Stomach smooth muscle (tissue), 2 donors: ENCODE data around the gene TNK2.
"Not testable (repeated sequence)": the region's sequence is repeated elsewhere in the genome, so short reads cannot be mapped to it uniquely, and the experiment has no call there.

Experiments
- H3K27ac ChIP-seq: one replicate; pipeline ENCODE4 v1.7.0; 2013; ENCODE audit warnings: mild to moderate bottlenecking, low read length, inconsistent platforms
- H3K27me3 ChIP-seq, 2 donors: one replicate each; pipeline ENCODE4 v1.7.0; 2013; ENCODE audit warnings: low read length in 2 of 2; ENCODE audit not compliant: insufficient read depth in 2 of 2, control insufficient read depth in 1 of 2
- H3K36me3 ChIP-seq, 2 donors: one replicate each; pipeline ENCODE4 v1.7.0; 2013; ENCODE audit warnings: low read length in 2 of 2; ENCODE audit not compliant: control insufficient read depth in 2 of 2, insufficient read depth in 2 of 2
- H3K4me1 ChIP-seq: one replicate; pipeline ENCODE4 v1.7.0; 2013; ENCODE audit warnings: low read length; ENCODE audit not compliant: control insufficient read depth, insufficient read depth
- H3K4me3 ChIP-seq, 2 donors: one replicate each; pipeline ENCODE4 v1.7.0; 2013; ENCODE audit warnings: low read length in 2 of 2
- H3K9ac ChIP-seq, 2 donors: one replicate each; pipeline ENCODE4 v1.7.0; 2013; ENCODE audit warnings: low read length in 2 of 2, mild to moderate bottlenecking in 1 of 2
- H3K9me3 ChIP-seq, 2 donors: one replicate each; pipeline ENCODE4 v1.7.0; 2013; ENCODE audit warnings: low read length in 2 of 2; ENCODE audit not compliant: control insufficient read depth in 2 of 2
- donor health status: healthy.
- donor health status: Pancreatic carcinoma.

Gene TNK2

DNA sequence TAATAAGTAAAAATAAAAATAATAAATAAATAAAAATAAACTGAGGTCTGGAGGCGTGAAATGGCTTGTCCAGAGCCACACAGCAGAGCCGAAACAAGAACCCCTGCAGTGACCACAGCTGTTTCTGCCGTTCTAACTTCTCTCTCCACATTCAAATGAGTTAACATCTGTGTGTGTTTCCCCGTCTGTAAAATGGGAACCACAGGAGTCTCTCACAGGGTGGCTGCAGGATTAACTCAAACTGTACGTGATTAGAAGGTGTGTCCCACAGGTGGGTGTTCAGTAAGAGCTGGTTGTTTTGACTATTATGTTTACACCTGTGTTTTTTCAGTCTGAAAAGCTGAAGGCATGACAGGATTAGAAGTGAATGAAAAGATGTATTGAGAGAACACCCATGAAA, 69.6 kb downstream of the TNK2 start:
- Histone ChIP-seq H3K9ac (no peak overlapping the region), H3K27ac (no peak overlapping the region)

DNA sequence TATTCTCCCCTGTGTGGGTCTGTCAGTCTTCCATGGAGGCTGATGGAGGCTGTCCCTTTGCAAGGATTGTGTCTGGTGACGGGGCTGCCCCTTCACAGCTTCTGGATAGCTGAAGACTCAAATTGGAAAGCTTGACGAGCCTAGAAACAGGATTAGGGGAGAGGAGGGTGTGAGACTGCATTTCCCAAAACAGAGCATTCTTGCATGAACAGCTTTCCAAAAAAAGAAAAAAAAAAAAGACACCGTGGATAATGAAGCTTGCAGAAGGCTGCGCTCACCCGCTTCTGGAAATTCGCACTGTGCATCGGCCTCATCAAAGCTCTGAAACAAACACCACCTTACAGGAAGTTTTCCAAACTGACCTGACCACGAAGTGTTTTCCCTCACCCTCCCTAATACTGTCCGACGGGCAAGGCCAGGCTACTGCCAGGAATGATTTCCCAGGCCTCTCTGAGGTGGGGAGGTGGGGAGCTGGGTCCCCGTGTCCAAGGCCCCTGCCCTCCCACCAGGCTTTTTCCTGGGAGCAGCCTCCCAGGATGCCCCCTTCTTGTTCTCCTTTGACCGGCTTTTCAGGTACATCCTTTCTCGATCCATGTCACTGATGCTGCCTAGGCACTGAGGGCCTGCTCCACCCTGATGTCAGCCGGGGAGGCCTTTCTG, 71.7 kb downstream of the TNK2 start:
- Histone ChIP-seq H3K36me3 (no peaks in the 10 kb centered on the region), H3K4me1 (no peaks in the 10 kb centered on the region), H3K9me3 (no peaks in the 10 kb centered on the region), H3K9ac (no peak overlapping the region), H3K27me3 (peaks cover 3 to 8% of the 10 kb centered on the region in 2 donors), H3K27ac (no peak overlapping the region), H3K4me3 (no peak overlapping the region)

More for the DNA sequence above, 69.6 kb downstream of the TNK2 start:
- no peak overlapping the region for H3K4me3 ChIP-seq
- no peaks in the 10 kb centered on the region for H3K4me1 ChIP-seq
- H3K27me3 ChIP-seq = peaks cover 3 to 8% of the 10 kb centered on the region in 2 donors
- no peaks in the 10 kb centered on the region for H3K36me3 ChIP-seq
- no peaks in the 10 kb centered on the region for H3K9me3 ChIP-seq

DNA sequence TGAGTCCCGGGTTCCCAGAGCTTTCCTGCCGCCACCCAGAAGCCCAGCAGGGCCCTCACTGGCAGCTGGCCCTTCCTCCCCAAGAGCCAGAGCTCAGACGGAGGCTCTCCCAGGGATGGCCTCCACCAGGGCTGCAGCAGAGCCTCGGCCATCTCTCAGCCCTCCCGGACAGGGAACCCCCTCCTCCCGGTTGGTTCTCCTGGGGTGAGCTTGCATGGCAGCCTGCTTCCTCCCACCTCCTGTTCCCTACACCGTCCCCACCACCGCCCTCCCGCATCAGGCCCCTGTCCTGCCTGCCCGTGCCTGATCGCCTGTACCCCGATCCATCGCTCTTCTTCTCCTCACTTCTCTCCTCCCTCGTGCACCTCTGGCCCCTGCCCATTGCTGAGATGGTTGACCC, 72.6 kb downstream of the TNK2 start:
- H3K4me3 ChIP-seq = no peak overlapping the region
- H3K27me3 ChIP-seq = peaks cover 3 to 8% of the 10 kb centered on the region in 2 donors
- H3K9me3 ChIP-seq = no peaks in the 10 kb centered on the region
- H3K9ac ChIP-seq = no peak overlapping the region
- no peaks in the 10 kb centered on the region for H3K36me3 ChIP-seq
- H3K4me1 ChIP-seq = no peaks in the 10 kb centered on the region
- no peak overlapping the region for H3K27ac ChIP-seq

DNA sequence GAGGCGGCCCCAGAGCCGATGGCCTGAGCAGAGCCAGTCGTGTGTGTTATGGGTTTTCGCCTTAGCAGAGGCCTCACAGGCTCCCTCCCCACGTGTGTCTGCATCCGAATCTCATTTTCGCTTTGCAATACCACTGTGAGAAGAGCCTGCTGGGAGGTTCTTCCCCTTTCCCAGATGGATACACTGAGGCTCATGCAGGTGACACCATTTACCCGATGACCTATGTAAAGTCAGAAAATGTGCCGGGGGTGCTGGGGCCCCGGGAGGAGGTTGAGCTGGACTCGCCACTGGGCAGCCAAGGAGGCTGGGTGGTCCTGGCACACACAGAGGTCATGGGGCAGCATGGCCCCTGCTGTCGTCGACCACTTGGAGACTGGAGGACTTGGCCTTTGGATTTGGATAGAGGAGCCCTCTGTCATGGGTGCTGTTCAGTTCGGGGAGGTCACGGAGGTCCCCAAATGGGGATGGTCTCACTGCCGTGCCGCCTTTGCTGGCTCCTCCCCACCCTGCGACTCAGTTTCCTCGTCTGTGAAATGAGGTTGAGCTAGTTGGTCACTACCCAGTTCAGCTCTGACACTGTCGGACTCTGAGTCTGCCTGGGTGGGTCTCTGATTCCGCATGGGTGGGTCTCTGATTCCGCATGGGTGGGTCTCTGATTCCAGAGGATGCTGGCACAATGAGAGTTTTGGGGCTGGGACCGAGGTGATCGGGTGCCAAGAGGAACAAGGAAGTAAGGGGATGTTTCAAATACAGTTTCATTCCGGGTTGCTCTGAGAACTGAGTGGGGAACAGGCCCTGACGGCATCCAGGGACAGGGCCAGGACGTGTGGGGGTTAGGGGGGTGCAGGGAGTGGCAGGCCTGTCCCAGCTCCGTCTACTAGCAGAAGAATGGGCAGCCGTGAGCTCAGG, 73.4 kb downstream of the TNK2 start:
- Histone ChIP-seq H3K9ac (no peak overlapping the region), H3K9me3 (no peaks in the 10 kb centered on the region), H3K4me3 (no peak overlapping the region), H3K27me3 (peaks cover 3 to 8% of the 10 kb centered on the region in 2 donors), H3K27ac (no peak overlapping the region), H3K4me1 (no peaks in the 10 kb centered on the region), H3K36me3 (no peaks in the 10 kb centered on the region)

DNA sequence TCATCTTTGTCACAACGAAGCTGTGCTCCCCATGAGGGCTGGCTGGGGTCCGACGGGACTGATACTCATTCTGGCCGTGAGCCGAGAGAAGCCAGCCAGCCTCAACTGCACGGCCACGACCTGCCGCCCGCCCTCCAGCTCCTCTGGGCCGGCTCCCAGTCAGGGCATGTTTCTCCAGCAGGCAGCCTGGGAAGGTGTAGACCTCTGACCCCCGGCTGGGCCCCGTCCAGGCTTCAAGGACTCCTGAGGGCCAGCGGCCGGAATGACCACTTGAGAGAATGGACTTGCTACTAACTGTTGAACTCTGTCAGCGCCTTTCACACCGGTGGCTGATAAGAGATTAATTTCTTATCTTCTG, 78.5 kb downstream of the TNK2 start:
- H3K27ac ChIP-seq = no peak overlapping the region
- no peaks in the 10 kb centered on the region for H3K36me3 ChIP-seq
- no peaks in the 10 kb centered on the region for H3K9me3 ChIP-seq
- H3K4me3 ChIP-seq = no peak overlapping the region
- no peaks in the 10 kb centered on the region for H3K4me1 ChIP-seq
- H3K9ac ChIP-seq = no peak overlapping the region
- no peaks in the 10 kb centered on the region for H3K27me3 ChIP-seq

DNA sequence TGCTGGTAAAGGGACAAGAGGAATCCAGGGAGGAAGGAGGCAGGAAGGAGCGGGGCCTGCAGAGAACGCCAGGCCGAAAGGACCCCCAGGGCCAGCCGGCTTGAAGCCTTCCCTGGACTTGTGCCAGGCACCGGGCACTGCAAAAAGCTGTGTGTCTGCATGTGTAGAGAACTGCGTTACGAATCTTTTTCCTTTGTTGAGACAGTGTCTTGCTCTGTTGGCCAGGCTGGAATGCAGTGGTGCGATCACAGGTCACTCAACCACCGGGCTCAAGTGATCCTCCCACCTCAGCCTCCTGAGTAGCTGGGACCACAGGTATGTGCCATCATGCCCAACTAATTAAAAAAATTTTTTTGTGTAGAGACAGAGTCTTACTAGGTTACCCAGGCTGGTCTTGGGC, 79.6 kb downstream of the TNK2 start:
- Histone ChIP-seq H3K36me3 (no peaks in the 10 kb centered on the region), H3K4me1 (no peaks in the 10 kb centered on the region), H3K9me3 (no peaks in the 10 kb centered on the region), H3K4me3 (no peak overlapping the region), H3K9ac (no peak overlapping the region), H3K27me3 (peaks cover 0 to 1% of the 10 kb centered on the region in 2 donors), H3K27ac (no peak overlapping the region)

DNA sequence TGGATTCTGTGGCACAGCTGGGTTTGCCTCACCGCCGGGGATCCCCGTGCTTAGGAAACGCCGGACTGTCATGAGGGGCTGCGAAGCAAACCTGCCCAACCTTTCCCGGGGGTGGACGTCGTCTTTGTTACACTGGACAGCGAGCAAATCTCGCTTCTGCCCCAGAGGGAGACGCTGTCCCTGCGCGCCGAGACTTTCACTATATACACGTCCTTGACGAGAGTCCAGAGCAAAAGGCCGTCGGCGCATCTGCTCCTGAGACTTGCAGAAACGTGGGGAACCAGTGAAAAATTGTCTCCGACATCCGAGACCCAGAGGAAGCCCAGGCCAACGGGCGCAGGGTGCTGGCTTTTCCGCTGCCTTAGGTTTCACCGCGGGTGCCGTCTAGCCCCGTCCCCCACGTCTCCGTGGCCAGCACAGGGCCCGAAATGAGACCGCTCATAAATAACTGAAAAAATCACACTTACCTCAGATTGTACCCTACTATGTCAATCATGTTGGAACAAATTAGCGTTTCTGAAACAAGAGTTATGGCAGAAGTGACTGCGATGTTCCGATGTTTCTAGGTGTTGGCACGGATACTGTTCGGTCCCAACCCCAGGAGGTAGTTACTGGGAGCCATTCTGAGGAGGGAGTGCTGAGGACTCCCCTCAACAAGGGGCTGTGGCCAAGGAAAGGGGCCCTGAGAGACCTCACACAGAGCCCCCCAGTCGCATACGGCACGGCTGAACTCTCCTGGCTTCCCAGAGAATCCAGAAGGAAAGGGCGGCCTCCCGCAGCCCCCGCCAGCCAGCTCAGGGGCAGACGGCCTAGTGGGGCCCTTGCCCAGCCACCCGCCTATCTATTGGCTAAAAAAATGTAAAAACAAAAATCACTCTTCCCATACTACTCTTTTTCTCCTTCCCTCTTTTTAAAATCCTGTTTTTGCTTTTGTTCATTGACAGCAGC, 82.2 kb downstream of the TNK2 start:
- Histone ChIP-seq H3K27ac (no peak overlapping the region), H3K36me3 (no peaks in the 10 kb centered on the region)

DNA sequence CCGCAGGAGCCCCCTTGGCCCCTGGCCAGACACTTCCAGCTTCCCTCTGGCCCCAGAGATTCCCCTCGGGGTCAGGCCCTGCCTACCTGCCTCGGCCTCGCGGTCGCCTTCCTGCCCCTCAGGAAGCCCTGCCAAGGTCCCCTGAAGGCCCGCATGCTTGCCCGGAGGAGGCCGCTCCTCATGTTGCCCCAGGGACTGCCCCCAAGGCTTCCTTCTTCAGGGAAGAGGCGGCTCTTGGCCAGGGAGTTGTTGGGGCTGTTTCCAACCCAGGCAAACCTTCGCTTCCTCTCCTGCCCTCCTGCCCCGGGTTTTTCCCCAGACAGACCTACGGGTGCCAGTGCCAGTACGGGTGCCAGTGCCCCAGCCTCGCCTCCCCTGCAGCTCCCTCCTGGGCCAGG, 83.2 kb downstream of the TNK2 start:
- no peak overlapping the region for H3K27ac ChIP-seq
- H3K36me3 ChIP-seq = no peaks in the 10 kb centered on the region
- H3K4me3 ChIP-seq = no peak overlapping the region
- H3K9ac ChIP-seq = no peak overlapping the region
- H3K27me3 ChIP-seq = peaks cover 0 to 5% of the 10 kb centered on the region in 2 donors
- no peaks in the 10 kb centered on the region for H3K4me1 ChIP-seq
- H3K9me3 ChIP-seq = no peaks in the 10 kb centered on the region

More for the DNA sequence above, 82.2 kb downstream of the TNK2 start:
- no peak overlapping the region for H3K9ac ChIP-seq
- H3K27me3 ChIP-seq = peaks cover 0 to 5% of the 10 kb centered on the region in 2 donors
- no peaks in the 10 kb centered on the region for H3K9me3 ChIP-seq
- H3K4me3 ChIP-seq = no peak overlapping the region
- H3K4me1 ChIP-seq = no peaks in the 10 kb centered on the region

DNA sequence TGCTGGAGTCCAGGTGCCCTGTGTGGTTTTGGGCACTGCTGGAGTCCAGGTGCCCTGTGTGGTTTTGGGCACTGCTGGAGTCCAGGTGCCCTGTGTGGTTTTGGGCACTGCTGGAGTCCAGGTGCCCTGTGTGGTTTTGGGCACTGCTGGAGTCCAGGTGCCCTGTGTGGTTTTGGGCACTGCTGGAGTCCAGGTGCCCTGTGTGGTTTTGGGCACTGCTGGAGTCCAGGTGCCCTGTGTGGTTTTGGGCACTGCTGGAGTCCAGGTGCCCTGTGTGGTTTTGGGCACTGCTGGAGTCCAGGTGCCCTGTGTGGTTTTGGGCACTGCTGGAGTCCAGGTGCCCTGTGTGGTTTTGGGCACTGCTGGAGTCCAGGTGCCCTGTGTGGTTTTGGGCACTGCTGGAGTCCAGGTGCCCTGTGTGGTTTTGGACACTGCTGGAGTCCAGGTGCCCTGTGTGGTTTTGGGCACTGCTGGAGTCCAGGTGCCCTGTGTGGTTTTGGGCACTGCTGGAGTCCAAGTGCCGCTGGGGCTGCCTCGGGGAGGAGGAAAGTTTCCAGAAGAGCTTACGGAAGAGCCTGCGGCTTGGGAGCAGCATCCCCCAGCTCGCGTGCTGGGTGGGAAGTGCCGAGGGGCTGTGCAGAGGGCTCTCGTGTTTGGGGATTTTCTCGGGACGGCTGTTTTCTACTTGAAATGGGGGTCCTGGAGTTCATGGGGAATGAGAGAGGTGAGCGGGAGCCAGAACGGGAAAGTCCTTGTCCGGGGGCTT, 83.7 kb downstream of the TNK2 start:
- not testable (repeated sequence) for H3K27me3 ChIP-seq, H3K4me1 ChIP-seq, H3K4me3 ChIP-seq, H3K9ac ChIP-seq, H3K9me3 ChIP-seq, H3K36me3 ChIP-seq, H3K27ac ChIP-seq

DNA sequence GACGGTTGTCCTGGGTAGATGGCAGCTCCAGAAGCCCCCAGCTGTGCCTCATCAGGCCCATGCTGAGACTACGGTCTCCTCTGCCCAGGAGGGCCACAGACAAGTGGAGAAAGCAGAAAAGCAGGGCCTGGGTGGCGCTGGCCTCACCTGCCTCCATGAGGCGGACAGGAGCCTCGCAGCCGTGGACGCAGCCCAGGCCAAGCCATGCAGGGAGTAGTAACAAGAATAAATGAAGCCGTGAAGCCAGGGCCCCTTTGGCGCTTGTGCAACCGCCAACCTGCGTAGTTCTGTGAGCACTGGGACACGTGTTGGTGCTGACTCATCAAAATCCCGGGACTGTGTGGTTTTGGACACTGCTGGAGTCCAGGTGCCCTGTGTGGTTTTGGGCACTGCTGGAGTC, 84.4 kb downstream of the TNK2 start:
- H3K4me3 ChIP-seq = no peak overlapping the region
- no peak overlapping the region for H3K9ac ChIP-seq
- no peaks in the 10 kb centered on the region for H3K4me1 ChIP-seq
- H3K36me3 ChIP-seq = no peaks in the 10 kb centered on the region
- H3K27ac ChIP-seq = no peak overlapping the region
- H3K27me3 ChIP-seq = peaks cover 0 to 5% of the 10 kb centered on the region in 2 donors
- H3K9me3 ChIP-seq = no peaks in the 10 kb centered on the region
